Astrocyte of the hippocampus (primary cell): ENCODE results near the gene TNNI3K.
"Not testable (repeated sequence)": the region's sequence is repeated elsewhere in the genome, so short reads cannot be mapped to it uniquely, and the experiment has no call there.

Experiments used
- DNase-seq: peaks from one replicate; pipeline ENCODE4 v3.0.0; 2011; ENCODE audit warnings: low read depth, low spot score

The TNNI3K gene, protein sequence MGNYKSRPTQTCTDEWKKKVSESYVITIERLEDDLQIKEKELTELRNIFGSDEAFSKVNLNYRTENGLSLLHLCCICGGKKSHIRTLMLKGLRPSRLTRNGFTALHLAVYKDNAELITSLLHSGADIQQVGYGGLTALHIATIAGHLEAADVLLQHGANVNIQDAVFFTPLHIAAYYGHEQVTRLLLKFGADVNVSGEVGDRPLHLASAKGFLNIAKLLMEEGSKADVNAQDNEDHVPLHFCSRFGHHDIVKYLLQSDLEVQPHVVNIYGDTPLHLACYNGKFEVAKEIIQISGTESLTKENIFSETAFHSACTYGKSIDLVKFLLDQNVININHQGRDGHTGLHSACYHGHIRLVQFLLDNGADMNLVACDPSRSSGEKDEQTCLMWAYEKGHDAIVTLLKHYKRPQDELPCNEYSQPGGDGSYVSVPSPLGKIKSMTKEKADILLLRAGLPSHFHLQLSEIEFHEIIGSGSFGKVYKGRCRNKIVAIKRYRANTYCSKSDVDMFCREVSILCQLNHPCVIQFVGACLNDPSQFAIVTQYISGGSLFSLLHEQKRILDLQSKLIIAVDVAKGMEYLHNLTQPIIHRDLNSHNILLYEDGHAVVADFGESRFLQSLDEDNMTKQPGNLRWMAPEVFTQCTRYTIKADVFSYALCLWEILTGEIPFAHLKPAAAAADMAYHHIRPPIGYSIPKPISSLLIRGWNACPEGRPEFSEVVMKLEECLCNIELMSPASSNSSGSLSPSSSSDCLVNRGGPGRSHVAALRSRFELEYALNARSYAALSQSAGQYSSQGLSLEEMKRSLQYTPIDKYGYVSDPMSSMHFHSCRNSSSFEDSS

DNA sequence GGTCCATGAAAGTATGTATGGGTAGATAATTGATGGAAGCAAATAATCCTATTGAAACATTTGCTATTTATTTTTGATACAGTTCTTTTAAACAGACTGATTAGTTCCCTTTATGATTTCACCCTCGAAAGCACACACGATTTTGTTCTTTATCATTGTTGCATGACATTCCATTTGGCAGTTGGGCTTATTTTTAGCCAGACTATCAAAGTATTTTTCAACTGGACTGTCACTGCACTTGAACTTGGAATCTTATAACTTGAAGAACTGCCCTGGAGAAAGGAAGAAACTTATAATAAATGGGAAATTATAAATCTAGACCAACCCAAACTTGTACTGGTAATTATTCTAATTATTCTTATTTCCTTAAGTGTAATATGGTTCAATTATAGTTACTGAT, at the start of gene TNNI3K:
Gene TNNI3K (plus strand): TSS at position 235 of the 400 bp plus-strand sequence. CDS start 65 bp downstream, at position 300.
- DNase-seq: no peak

DNA sequence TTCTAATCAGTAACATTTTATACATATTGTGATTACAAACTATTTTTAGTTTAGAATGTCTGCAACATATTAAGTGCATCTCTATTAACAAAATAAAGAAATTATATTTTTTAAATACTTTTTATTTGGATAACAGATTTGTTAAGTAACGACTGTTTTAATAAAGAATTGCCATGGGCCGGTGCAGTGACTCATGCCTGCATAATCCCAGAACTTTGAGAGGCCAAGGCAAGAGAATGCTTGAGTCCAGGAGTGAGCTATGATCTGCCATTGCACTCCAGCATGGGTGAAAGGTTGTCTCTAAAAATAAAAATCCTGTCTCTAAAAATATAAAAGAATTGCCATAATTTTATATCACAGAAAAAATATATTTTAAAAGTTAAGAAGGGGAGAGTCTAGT, 41.3 kb upstream of the TNNI3K start:
- peak; percentile 64 for DNase-seq

DNA sequence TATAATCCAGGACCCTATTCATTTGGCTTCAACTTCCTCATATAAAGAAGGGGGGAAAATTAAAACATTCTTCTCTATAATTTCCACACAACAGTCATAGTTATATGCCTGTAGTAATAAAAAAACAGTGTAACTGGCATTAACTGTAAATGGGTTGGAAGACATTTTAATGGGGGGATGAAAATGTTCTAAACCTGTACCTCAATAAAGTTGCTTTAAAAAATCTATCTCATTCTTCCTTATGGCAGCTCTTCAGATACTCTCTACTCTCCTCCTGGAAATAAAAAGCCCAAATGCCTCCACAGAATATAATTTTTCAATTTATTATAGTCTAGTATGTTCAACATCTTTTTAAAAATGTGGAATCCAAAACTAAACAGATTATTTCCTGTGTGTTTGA, 39.8 kb upstream of the TNNI3K start:
- DNase-seq: no peak

DNA sequence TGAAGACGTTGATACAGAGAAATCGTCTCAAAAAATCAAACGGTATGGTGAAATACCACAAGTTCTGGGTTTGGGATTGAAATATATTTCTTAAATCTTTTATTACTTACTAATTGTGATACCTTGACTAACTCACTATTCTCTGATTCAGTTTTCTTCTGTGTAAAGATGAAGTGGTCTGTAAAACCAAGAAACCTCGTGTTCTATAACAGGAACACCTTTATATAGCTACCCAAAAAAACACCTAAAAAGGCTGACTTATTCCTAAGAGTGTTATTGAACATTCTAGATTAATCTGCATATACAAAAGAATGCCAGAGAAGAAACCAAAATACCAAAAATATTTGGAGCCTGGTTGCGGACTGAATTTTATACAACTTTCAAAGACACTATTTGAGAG, 37.9 kb upstream of the TNNI3K start:
- no peak for DNase-seq

DNA sequence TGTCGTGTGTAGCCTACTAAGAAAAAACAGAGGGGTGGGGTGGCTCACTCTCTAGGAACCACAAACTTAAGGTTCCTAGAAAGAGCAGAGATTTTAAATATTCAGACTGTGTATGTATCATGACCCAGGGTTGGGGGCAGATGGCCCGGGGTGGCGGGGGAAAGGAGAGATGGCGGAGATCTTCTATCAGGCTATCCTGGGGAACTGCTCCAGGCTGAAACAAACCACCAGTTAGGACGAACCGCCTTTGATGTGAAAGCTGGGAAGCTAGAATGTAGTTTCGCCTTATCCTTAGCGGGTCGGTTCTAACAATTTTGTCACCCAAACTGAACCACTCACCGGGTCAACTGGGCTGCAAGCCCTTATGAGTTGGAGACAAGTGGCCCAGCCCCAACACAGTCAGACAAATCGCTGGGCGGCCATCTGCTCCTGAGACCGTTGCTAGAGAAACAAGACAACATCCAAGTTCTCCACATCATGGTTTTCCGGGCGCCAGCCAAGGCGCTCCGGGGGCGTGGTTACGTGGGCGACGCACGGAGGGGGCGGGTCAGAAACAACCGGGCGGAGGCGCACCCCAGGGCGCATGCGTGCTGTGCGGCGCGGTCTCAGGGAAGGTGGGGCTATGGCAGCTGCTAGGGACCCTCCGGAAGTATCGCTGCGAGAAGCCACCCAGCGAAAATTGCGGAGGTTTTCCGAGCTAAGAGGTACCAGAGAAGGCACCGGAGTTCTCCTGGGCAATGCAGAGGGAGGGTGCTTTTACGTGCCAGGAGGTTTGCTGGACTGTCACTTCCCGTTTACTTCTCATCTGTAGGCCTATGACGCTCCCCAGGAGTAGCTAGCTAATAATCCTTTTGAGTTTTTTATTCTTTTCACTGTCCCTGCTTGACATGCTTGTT, 37.3 kb upstream of the TNNI3K start, which contains the start of the genes FPGT and LRRIQ3:
Gene FPGT (plus strand): TSS at position 586 of the 896 bp plus-strand sequence. CDS start 37 bp downstream, at position 623.
Gene LRRIQ3 (minus strand): TSS at position 520 of the 896 bp plus-strand sequence. CDS start 14,492 bp downstream, outside the sequence.
- DNase-seq: peak; percentile 99

DNA sequence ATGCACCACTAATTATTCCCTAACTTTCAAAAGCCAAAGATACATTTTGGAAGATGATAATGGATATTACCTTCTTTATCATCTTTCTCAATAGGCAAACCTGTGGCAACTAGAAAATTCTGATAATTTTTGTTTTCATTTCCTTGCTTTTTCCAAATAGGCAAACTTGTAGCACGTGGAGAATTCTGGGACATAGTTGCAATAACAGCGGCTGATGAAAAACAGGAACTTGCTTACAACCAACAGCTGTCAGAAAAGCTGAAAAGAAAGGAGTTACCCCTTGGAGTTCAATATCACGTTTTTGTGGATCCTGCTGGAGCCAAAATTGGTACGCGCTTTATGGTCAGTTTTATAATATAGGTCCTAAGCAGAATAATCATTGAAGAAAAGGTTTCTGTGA, 35.7 kb upstream of the TNNI3K start:
- no peak for DNase-seq

DNA sequence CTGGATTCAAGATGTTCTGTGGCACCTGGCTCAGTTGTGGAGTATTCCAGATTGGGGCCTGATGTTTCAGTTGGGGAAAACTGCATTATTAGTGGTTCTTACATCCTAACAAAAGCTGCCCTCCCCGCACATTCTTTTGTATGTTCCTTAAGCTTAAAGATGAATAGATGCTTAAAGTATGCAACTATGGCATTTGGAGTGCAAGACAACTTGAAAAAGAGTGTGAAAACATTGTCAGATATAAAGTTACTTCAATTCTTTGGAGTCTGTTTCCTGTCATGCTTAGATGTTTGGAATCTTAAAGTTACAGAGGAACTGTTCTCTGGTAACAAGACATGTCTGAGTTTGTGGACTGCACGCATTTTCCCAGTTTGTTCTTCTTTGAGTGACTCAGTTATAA, 29.9 kb upstream of the TNNI3K start:
- peak; percentile 60 for DNase-seq

DNA sequence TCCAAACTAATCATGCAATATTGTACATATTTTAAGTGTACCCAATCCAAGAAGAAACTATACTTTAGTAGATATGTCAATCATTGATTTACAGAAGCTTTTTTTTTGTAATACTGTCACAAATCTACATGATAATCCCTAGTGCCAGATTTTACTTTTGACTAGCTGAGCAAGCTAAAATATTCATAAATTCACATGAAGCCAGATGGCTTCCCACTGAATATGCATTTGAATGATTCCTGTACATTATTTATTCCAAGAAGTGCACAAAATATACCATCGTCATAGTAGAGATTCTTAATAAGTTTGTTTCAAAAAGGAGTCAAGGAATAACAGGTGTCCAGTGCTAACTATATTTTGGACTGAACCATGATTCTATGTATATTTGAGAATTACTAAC, 20.0 kb upstream of the TNNI3K start:
- no peak for DNase-seq

DNA sequence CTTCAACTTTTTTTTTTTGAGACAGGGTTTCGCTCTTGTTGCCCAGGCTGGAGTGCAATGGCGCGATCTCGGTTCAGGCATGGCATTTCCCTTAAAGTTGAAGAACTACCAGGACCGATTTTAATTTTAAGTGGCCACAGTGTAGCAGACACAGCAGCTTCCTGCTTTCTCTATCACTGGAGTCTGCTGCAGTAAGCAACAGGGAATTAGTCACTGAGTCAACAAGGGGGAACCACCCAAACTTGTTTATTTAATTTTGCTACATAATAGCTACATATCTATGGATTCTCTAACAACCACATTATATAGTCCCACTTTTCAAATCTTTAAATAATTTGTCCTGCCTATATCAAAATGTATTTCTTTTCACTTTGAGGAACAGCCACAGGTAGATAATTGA, 12.5 kb upstream of the TNNI3K start:
- DNase-seq: no peak

DNA sequence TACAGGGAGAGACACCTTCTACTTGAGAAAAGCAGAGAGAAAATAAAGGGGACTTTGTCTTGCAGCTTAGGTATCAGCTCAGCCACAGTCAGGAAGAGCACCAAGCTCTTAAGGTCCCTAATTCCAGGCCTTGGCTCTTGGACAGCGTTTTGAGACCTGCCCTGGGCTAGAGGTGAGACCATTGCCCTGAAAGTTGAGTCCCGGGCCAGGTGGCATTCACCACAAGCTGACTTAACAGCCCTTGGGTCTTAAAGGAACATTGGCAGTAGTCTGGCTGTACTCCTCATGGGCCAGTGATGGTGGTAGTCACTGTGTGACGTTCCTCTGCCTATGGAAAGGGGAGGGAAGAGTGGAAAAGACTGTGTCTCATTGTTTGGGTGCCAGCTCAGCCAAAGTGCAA, 11.7 kb upstream of the TNNI3K start:
- no peak for DNase-seq

DNA sequence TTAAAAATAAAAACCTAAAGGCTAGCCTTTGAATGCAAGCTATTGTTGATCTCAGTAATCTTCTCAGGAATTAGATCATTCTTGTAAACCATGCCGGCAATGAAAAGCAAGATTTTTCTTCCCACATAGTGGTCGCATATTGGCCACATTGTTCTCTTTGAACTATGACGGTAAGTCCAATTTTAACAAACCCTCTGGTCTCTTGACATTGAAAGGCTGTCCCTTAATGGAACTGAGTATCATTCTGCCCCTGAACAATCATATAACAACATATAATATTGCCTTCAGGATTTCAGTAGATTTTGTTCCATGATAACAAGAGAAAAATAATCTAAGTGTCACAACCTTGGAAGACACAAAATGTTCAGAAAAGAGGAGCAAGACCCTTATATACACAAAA, 1.3 kb downstream of the TNNI3K start:
- DNase-seq: no peak

DNA sequence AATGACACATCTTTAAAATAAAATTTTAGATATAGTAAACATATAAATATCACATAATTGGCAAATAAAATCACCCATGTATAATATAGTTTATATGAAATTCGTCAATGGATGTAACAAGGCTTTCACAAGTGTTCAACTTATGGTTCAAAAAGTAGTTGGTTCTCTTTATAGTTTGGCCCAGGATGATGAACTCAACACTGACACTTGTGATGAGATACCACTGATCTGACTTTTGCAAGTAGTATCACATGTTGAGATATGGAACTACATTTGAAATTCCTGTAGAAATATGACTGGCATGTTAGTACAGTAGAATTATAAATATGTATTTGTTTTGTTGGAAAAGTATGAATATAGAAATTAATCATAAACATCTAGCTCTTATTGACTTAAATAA, 1.8 kb downstream of the TNNI3K start:
- no peak for DNase-seq

DNA sequence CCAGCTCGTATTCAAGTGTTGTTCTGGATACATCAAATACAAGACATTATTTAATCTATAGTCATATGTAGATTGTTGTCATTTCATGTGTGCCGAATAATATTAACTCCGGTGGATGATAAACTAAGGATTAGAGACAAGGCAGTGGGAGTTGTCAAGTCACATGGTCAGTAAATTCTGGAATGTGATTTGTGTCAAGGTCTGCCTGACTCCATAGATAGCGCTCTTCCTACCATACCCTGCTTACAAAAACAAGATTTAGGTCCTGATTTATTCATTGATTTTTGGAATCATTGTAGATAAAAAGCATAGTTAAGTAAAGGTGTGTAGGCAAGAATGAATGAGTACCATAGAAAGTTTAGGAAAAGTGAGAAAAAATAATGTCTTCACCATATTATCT, 2.6 kb downstream of the TNNI3K start:
- DNase-seq: no peak

DNA sequence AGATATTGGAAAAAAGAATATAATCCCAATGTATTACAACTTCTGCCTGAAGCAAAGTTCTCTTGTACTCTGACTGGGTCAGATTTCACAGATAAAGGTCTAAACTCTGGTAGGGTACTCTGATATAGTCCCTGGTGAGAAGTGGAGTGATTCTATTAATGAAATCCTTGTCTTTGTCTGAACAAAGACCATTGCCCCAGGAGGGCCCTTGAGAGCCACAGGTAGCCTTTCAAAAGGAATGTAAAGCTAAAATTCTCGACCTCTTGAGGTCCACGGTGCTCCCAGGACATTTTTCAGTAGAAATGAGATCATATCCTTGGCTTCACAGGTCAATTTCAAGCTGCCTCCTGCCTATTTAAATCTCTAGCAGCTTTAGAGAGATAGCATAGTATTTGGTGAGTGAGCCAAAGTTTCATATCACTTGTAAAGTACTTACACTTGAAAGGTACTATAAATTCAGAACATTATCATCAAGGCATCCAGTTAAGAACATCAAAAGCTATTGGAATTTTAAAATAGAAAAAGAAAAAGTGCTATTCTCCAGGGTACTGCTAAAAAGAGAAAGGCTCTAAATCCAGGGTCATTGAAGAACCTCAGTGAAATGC, 10.1 kb downstream of the TNNI3K start:
- peak; percentile 9 for DNase-seq

DNA sequence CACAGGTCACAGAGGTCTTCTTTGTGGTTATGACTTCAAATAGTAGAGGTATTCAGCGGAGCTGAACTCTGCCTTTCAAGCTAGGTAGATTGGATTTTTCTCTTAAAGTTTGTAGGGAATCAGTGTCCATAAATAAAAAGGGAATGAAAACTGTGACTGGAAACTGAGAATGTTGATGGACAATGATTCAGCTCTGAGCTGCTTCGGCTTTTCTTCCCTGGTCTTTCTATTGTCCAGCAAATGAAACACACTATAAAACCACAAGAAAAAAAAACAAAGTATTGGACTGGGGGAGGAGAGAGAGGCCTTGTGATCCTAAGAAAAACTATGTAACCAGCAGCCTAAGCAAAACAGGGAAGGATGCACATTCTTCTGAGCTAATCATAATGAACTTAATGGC, 11.1 kb downstream of the TNNI3K start:
- peak; percentile 77 for DNase-seq

DNA sequence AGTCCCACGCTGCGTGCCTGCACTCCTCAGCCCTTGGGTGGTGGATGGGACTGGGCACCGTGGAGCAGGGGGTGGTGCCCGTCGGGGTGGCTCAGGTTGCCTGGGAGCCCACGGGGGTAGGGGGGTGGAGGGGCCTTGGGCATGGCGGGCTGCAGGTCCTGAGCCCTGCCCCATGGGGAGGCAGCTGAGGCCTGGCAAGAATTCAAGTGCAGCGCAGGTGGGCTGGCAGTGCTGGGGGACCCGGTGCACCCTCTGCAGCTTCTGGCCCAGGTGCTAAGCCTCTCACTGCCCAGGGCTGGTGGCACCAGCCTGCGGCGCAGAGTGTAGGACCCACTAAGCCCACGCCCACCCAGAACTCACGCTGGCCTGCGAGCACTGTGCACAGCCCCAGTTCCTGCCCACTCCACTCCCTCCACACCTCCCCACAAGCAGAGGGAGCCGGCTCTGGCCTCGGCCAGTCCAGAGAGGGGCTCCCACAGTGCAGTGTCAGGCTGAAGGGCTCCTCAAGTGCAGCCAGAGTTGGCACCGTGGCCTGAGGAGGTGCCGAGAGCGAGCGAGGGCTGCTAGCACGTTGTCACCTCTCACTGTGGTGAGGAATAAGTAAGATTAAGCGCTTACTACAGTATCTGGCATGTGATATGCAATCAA, 12.8 kb downstream of the TNNI3K start:
- no peak for DNase-seq

DNA sequence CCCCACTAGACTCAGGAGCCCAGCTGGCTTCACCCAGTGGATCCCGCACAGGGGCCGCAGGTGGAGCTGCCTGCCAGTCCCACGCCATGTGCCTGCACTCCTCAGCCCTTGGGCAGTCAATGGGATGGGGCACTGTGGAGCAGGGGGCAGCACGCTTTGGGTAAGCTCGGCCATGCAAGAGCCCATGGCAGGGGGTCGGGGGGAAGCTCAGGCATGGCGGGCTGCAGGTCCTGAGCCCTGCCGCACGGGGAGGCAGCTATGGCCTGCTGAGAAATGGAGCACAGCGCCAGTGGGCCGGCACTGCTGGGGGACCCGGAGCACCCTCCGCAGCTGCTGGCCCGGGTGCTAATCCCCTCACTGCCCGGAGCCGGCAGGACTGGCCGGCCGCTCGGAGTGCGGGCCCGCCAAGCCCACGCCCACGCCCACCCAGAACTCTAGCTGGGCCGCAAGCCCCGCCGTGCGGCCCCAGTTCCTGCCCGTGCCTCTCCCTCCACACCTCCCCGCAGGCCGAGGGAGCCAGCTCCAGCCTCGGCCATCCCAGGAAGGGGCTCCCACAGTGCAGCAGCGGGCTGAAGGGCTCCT, 18.1 kb downstream of the TNNI3K start:
- DNase-seq: not testable (repeated sequence)

DNA sequence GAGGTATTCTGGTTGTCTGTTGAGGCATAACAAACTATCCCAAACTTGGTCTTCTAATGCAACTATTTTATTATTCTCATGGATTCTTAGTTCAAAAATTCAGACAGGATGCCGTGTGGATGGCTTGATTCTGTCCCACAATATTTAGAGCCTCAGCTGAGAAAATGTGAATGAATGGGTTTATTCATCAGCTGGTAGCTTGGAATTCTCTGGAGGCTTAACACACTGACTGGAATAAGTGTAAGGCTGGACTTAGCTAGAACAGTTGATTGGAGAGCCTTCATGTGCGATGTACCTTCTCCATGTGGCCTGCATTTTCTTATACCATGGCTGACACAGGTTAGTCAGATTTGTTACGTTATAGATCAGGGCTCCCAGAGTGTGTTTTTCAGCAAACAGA, 30.8 kb downstream of the TNNI3K start:
- DNase-seq: no peak

DNA sequence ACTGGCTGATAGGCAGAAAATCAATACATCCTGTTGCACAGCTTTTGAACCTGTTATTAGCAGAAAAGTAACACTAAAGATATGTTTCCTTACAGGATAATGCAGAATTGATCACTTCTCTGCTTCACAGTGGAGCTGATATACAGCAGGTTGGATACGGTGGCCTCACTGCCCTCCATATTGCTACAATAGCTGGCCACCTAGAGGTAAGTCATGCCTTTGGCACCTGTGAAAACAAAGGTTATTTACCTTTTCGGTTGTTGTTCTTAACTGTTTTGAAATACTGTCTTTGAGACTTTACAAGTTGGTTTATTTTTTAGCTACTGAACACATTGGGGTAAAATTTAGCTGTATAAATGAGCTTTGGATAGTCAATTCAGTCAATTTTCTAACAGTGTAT, 36.3 kb downstream of the TNNI3K start:
- DNase-seq: no peak
